Esophagus (tissue), 2 donors: ENCODE measurements around the gene IFNGR2. TPM values are rescaled to one million over a fixed set of nuclear protein-coding genes. Genes with fewer than 3 reads are reported as not detected.
"Not testable (repeated sequence)": the region's sequence is repeated elsewhere in the genome, so short reads cannot be mapped to it uniquely, and the experiment has no call there.

Experiments used
- H3K27ac ChIP-seq, 2 donors: one replicate each; pipeline ENCODE4 v1.5.1; 2013; ENCODE audit warnings: low read depth in 2 of 2, mild to moderate bottlenecking in 2 of 2, inconsistent platforms in 1 of 2, low read length in 1 of 2, moderate library complexity in 1 of 2
- H3K27me3 ChIP-seq, 2 donors: one replicate each; pipeline ENCODE4 v1.6.1; 2013; ENCODE audit warnings: low read length in 2 of 2, control low read depth in 1 of 2, mild to moderate bottlenecking in 1 of 2; ENCODE audit not compliant: insufficient read depth in 2 of 2, control insufficient read depth in 1 of 2
- H3K36me3 ChIP-seq, 2 donors: one replicate each; pipeline ENCODE4 v1.6.1; 2013; ENCODE audit warnings: low read length in 1 of 2; ENCODE audit not compliant: control insufficient read depth in 2 of 2, insufficient read depth in 2 of 2
- H3K4me1 ChIP-seq, 2 donors: one replicate each; pipeline ENCODE4 v1.6.1; 2013; ENCODE audit warnings: low read length in 1 of 2; ENCODE audit not compliant: control insufficient read depth in 2 of 2, insufficient read depth in 2 of 2
- H3K4me3 ChIP-seq, 2 donors: one replicate each; pipeline ENCODE4 v1.5.1; 2013; ENCODE audit warnings: low read length in 2 of 2, mild to moderate bottlenecking in 2 of 2, low read depth in 1 of 2, moderate library complexity in 1 of 2
- H3K9me3 ChIP-seq, 2 donors: one replicate each; pipeline ENCODE4 v1.6.1; 2013; ENCODE audit warnings: mild to moderate bottlenecking in 2 of 2, low read depth in 1 of 2, low read length in 1 of 2, moderate library complexity in 1 of 2; ENCODE audit not compliant: control insufficient read depth in 2 of 2, insufficient read depth in 1 of 2
- WGBS, 2 donors: extraction: QIAGEN DNeasy Blood & Tissue Kit; methylation state at CpG; one replicate each; pipeline ENCODE4 v1.1.7; 2013; 5-methylcytosine and 5-hydroxymethylcytosine counted together
- polyA plus RNA-seq, 2 donors: library from polyadenylated mRNA; stranded (reverse); fragments of 200-250 nt; gene quantifications; one replicate each; pipeline ENCODE4 v1.2.3, GENCODE V29; 2013
- donor health status: healthy with polysubstance abuse.
- donor health status: Bipolar disorder and iron deficiency.

The IFNGR2 gene
- polyA plus RNA-seq, 2 donors = 44.9 to 52.5 TPM

- H3K27me3 ChIP-seq = no peaks in the 10 kb centered on the region
- 31 to 48% methylated on average over 5 of the region's 5 CpGs for WGBS, 2 donors
- H3K4me1 ChIP-seq = peaks cover 3 to 8% of the 10 kb centered on the region in 2 donors
- peak overlapping the region; percentile 17 to 58 for H3K27ac ChIP-seq
- H3K4me3 ChIP-seq = no peak overlapping the region
- H3K36me3 ChIP-seq = no peaks in the 10 kb centered on the region
- H3K9me3 ChIP-seq = no peaks in the 10 kb centered on the region
These were observed 6.3 kb upstream of the IFNGR2 start for GRCh38 chr21:33396951-33397350.

GRCh38 chr21:33397717-33398116 lies 5.5 kb upstream of the IFNGR2 start:
- Histone ChIP-seq H3K27me3 (no peaks in the 10 kb centered on the region), H3K36me3 (no peaks in the 10 kb centered on the region), H3K4me3 (no peak overlapping the region), H3K4me1 (peaks cover 3 to 8% of the 10 kb centered on the region in 2 donors), H3K9me3 (no peaks in the 10 kb centered on the region), H3K27ac (peak overlapping the region in 1 of 2 donors; percentile 33)
- 91 to 95% methylated on average over 3 of the region's 3 CpGs for WGBS, 2 donors

- Histone ChIP-seq H3K4me1 (peaks cover 3 to 8% of the 10 kb centered on the region in 2 donors), H3K9me3 (no peaks in the 10 kb centered on the region), H3K36me3 (no peaks in the 10 kb centered on the region), H3K4me3 (no peak overlapping the region), H3K27me3 (no peaks in the 10 kb centered on the region), H3K27ac (no peak overlapping the region)
- 85 to 93% methylated on average over 5 of the region's 5 CpGs for WGBS, 2 donors
These were observed 4.9 kb upstream of the IFNGR2 start for GRCh38 chr21:33398361-33398760.

- H3K27ac ChIP-seq = no peak overlapping the region
- peaks cover 0 to 7% of the 10 kb centered on the region in 2 donors for H3K4me1 ChIP-seq
These were observed 1.6 kb upstream of the IFNGR2 start for GRCh38 chr21:33401630-33401992.

GRCh38 chr21:33402001-33402979 lies 923 bp upstream of the IFNGR2 start:
- WGBS, 2 donors = 43 to 51% methylated on average over 45 of the region's 45 CpGs
- H3K4me3 ChIP-seq = peak overlapping the region in 1 of 2 donors; percentile 82
- H3K4me1 ChIP-seq = peaks cover 0 to 7% of the 10 kb centered on the region in 2 donors
- H3K27me3 ChIP-seq = no peaks in the 10 kb centered on the region
- no peaks in the 10 kb centered on the region for H3K36me3 ChIP-seq
- peak overlapping the region; percentile 99 for H3K27ac ChIP-seq
- H3K9me3 ChIP-seq = no peaks in the 10 kb centered on the region

More at GRCh38 chr21:33401630-33401992, 1.6 kb upstream of the IFNGR2 start:
- Histone ChIP-seq H3K4me3 (no peak overlapping the region), H3K27me3 (no peaks in the 10 kb centered on the region), H3K9me3 (no peaks in the 10 kb centered on the region), H3K36me3 (no peaks in the 10 kb centered on the region)
- WGBS, 2 donors = 76 to 89% methylated on average over 6 of the region's 6 CpGs

- H3K36me3 ChIP-seq = no peaks in the 10 kb centered on the region
- H3K4me1 ChIP-seq = peaks cover 0 to 7% of the 10 kb centered on the region in 2 donors
- 2 to 4% methylated on average over 44 to 47 of the region's 47 CpGs for WGBS, 2 donors
These were observed 773 bp downstream of the IFNGR2 start for GRCh38 chr21:33403786-33404585.

GRCh38 chr21:33406493-33406892 lies 3.3 kb downstream of the IFNGR2 start:
- no peak overlapping the region for H3K27ac ChIP-seq
- peaks cover 0 to 9% of the 10 kb centered on the region in 2 donors for H3K4me1 ChIP-seq
- no peaks in the 10 kb centered on the region for H3K27me3 ChIP-seq
- WGBS, 2 donors = 35 to 41% methylated on average over 5 of the region's 5 CpGs
- peaks cover 3 to 4% of the 10 kb centered on the region in 2 donors for H3K36me3 ChIP-seq
- no peaks in the 10 kb centered on the region for H3K9me3 ChIP-seq
- no peak overlapping the region for H3K4me3 ChIP-seq

More at GRCh38 chr21:33403786-33404585, 773 bp downstream of the IFNGR2 start:
- Histone ChIP-seq H3K9me3 (no peaks in the 10 kb centered on the region), H3K27ac (peak overlapping the region; percentile 99), H3K4me3 (peak overlapping the region; percentile 82 to 83), H3K27me3 (no peaks in the 10 kb centered on the region)

- Histone ChIP-seq H3K27ac (peak overlapping the region in 1 of 2 donors; percentile 96), H3K4me1 (peaks cover 0 to 8% of the 10 kb centered on the region in 2 donors), H3K9me3 (no peaks in the 10 kb centered on the region), H3K4me3 (no peak overlapping the region), H3K27me3 (no peaks in the 10 kb centered on the region), H3K36me3 (peaks cover 11 to 15% of the 10 kb centered on the region in 2 donors)
- WGBS, 2 donors = 50 to 80% methylated on average over 8 of the region's 8 CpGs
These were observed 8.8 kb downstream of the IFNGR2 start for GRCh38 chr21:33411949-33412430.

GRCh38 chr21:33412439-33412831 lies 9.2 kb downstream of the IFNGR2 start:
- H3K4me3 ChIP-seq, H3K27me3 ChIP-seq, H3K27ac ChIP-seq, H3K4me1 ChIP-seq, H3K9me3 ChIP-seq: not testable (repeated sequence)
- WGBS, 2 donors = 79 to 91% methylated on average over 12 of the region's 12 CpGs
- peaks cover 11 to 16% of the 10 kb centered on the region in 2 donors for H3K36me3 ChIP-seq
